Measurements from ENCODE around the gene SEPTIN5. TPM values are rescaled to one million over a fixed set of nuclear protein-coding genes. Genes with fewer than 3 reads are reported as not detected.

SEPTIN5 gene
- total RNA-seq, 1 donor from 2014 or later = 32.0 TPM

DNA sequence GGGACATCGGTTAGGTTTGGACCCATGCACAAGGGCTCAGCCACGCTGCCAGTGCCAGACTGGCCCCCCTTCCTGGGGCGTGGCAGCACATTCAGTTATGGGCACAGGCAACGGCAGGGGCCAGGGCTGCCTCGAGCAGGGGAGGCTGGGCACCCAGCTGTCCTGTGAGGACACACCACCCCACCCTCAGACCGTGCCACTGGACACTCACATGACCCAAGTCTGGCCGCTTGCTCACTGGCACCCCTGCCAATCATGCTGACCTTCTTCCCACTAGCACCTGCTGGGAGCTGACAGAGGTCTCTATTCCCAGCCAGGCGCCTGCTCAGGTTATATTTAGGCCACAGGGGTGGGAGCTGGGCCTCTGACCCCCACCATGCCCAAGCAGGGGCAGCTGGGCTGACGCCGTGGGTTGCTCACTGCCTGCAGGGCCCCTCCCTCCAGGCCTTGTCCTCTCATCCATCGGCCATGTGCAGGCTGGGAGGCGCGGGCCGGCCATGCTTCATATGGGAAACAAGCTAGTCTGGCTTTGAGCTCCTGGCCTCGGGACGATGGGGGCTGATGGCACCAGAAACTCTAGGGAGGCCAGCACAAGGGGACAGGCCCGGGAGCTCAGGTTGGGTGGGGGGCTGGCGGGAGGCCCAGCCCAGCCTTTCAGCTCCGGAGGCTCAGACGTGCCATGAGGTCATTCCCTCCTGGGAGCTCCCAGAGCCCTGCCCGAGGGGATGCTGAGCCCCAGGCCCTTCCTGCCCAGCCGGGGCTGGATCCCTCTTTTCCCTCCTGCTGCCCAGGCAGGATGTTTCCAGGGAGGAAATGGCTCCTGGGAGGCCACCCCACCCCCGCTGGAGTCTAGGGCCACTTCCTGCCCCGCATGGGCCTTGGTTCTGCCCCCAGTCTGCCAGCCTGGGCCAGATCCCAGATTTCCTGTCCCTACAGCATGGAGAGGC lies 31.1 kb downstream of the SEPTIN5 start:
- peaks cover 2% of the 10 kb centered on the region for H3K4me1 Mint-ChIP-seq (ENCODE audit: low read depth)
- H3K4me3 Mint-ChIP-seq (ENCODE audit: low read depth) = no peak overlapping the region
- H3K27me3 Mint-ChIP-seq = peaks cover 12% of the 10 kb centered on the region
- no peak for DNase-seq (ENCODE audit: low spot score, unreplicated experiment)
- no peaks in the 10 kb centered on the region for H3K36me3 Mint-ChIP-seq (ENCODE audit: insufficient read depth)
- H3K9me3 Mint-ChIP-seq (ENCODE audit: low read depth) = no peaks in the 10 kb centered on the region
- H3K27ac Mint-ChIP-seq = no peak overlapping the region
- TF ChIP-seq, protein P1, sequence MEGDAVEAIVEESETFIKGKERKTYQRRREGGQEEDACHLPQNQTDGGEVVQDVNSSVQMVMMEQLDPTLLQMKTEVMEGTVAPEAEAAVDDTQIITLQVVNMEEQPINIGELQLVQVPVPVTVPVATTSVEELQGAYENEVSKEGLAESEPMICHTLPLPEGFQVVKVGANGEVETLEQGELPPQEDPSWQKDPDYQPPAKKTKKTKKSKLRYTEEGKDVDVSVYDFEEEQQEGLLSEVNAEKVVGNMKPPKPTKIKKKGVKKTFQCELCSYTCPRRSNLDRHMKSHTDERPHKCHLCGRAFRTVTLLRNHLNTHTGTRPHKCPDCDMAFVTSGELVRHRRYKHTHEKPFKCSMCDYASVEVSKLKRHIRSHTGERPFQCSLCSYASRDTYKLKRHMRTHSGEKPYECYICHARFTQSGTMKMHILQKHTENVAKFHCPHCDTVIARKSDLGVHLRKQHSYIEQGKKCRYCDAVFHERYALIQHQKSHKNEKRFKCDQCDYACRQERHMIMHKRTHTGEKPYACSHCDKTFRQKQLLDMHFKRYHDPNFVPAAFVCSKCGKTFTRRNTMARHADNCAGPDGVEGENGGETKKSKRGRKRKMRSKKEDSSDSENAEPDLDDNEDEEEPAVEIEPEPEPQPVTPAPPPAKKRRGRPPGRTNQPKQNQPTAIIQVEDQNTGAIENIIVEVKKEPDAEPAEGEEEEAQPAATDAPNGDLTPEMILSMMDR (IDR thresholded peaks at IDR 0.05; ENCODE audit: unreplicated experiment) = no peak

DNA sequence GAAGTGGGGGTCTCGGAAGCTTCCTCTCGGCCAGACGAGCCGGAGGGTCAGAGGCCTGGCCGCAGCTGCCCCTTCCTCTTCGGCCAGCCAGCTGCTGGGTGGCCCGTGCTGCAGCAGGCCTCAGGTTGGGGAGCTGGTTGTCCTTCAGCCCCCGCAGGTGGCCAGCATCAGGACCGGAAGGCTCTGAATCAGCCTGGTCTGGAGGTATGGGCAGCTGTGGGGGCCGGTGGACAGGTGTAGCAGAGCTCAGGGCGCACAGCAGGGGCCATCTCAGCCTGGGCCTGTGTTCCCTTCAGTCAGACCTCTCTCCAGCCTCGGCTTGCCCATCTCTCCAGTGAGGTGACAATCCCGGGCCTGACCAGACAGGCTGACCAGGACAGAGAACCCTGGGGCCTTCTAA lies 32.4 kb downstream of the SEPTIN5 start:
- DNase-seq (ENCODE audit: low spot score, unreplicated experiment) = no peak
- H3K9me3 Mint-ChIP-seq (ENCODE audit: low read depth) = no peaks in the 10 kb centered on the region
- H3K4me1 Mint-ChIP-seq (ENCODE audit: low read depth) = peaks cover 9% of the 10 kb centered on the region
- no peak overlapping the region for H3K27ac Mint-ChIP-seq
- H3K36me3 Mint-ChIP-seq (ENCODE audit: insufficient read depth) = no peaks in the 10 kb centered on the region
- no peak overlapping the region for H3K4me3 Mint-ChIP-seq (ENCODE audit: low read depth)
- TF ChIP-seq, protein P1 (IDR thresholded peaks at IDR 0.05; ENCODE audit: unreplicated experiment) = no peak
- H3K27me3 Mint-ChIP-seq = peaks cover 12% of the 10 kb centered on the region

DNA sequence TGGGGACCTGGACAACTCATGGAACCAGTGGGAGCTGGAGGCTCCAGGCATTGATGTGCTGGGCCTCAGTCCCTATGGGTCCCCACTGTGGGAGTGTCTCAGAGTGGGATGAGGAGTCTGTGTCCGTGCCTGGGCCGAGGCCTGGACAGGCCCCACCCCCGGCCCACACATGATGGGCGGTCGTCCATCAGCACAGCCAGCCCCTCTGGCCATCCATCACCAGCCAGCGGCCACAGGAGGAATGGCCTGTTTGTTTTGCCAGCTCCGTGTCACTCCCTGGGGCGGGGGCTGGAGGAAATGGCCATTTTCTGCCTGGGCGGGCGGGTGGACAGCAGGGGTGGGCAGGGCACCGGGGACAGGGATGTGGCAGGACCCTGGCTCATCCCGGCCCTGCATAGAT lies 33.2 kb downstream of the SEPTIN5 start:
- no peak overlapping the region for H3K27ac Mint-ChIP-seq
- H3K4me1 Mint-ChIP-seq (ENCODE audit: low read depth) = peaks cover 9% of the 10 kb centered on the region
- TF ChIP-seq, protein P1 (IDR thresholded peaks at IDR 0.05; ENCODE audit: unreplicated experiment) = no peak
- no peaks in the 10 kb centered on the region for H3K9me3 Mint-ChIP-seq (ENCODE audit: low read depth)
- no peaks in the 10 kb centered on the region for H3K36me3 Mint-ChIP-seq (ENCODE audit: insufficient read depth)
- no peak for DNase-seq (ENCODE audit: low spot score, unreplicated experiment)
- H3K4me3 Mint-ChIP-seq (ENCODE audit: low read depth) = no peak overlapping the region
- peaks cover 14% of the 10 kb centered on the region for H3K27me3 Mint-ChIP-seq

DNA sequence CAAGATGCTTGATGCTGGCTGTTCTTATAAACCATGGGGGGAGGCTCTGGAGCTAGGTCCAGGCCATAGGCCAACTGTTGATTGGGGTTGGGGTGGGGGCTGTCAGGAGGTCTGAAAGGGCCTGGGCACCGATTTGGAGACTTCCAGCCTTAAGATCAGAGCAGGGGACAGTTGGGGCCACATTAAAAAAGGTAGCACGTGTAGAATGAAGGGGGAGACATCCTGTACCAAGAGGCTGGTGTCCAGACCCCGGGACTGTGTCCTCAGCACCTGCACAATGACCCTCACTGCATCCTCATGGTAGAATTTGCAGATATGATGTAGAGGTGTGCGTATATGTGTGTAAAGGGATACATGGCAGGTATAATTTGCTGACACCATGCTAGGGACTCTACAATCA lies 33.8 kb downstream of the SEPTIN5 start:
- TF ChIP-seq, protein P1 (IDR thresholded peaks at IDR 0.05; ENCODE audit: unreplicated experiment) = no peak
- no peak for DNase-seq (ENCODE audit: low spot score, unreplicated experiment)
- H3K36me3 Mint-ChIP-seq (ENCODE audit: insufficient read depth) = no peaks in the 10 kb centered on the region
- H3K9me3 Mint-ChIP-seq (ENCODE audit: low read depth) = no peaks in the 10 kb centered on the region
- H3K4me1 Mint-ChIP-seq (ENCODE audit: low read depth) = peaks cover 9% of the 10 kb centered on the region
- H3K4me3 Mint-ChIP-seq (ENCODE audit: low read depth) = no peak overlapping the region
- H3K27ac Mint-ChIP-seq = no peak overlapping the region
- H3K27me3 Mint-ChIP-seq = peaks cover 20% of the 10 kb centered on the region

DNA sequence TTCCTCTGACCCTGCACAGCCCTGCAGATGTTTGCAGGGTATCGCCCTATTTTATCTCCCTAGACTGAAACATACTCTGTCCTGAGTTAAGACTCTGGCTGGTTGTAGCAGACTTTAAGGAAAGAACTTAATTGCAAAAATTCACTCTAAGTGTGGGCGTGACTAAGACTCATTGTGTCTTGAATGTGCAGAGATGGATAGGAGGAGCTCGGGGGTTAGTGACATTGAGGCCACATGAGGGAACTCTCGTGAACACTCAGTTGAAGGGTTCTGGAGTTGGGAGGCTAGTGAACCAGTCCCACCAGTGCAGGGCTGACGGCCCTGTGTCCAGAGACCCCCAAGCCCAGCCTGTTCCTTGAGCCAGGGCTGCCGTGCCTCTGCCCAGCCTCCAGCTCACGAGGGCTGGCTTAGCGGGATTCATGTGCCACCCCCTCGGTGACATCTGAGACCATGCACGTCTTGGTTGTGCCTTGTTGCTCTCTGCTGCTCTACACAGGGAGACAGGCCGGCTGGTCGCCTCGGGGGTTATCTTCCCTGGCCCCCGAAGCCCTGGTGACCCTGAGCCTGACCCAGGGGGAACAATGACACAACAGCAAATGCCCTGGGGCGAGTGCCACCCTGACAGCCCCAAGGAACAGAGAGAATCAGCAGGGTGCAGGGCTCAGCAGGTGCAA lies 34.8 kb downstream of the SEPTIN5 start:
- DNase-seq (ENCODE audit: low spot score, unreplicated experiment) = no peak
- no peaks in the 10 kb centered on the region for H3K9me3 Mint-ChIP-seq (ENCODE audit: low read depth)
- peaks cover 30% of the 10 kb centered on the region for H3K27me3 Mint-ChIP-seq
- TF ChIP-seq, protein P1 (IDR thresholded peaks at IDR 0.05; ENCODE audit: unreplicated experiment) = no peak
- H3K27ac Mint-ChIP-seq = no peak overlapping the region
- H3K4me3 Mint-ChIP-seq (ENCODE audit: low read depth) = no peak overlapping the region
- no peaks in the 10 kb centered on the region for H3K36me3 Mint-ChIP-seq (ENCODE audit: insufficient read depth)
- peaks cover 9% of the 10 kb centered on the region for H3K4me1 Mint-ChIP-seq (ENCODE audit: low read depth)

Measured in progenitor cell of endocrine pancreas (in vitro differentiated cells).